Lower lobe of right lung (tissue), 2 donors: Measurements from ENCODE around the gene C4orf33. TPM values are rescaled to one million over a fixed set of nuclear protein-coding genes. Genes with fewer than 3 reads are reported as not detected.
"Not testable (repeated sequence)": the region's sequence is repeated elsewhere in the genome, so short reads cannot be mapped to it uniquely, and the experiment has no call there.

ENCODE experiments used
- ATAC-seq, 2 donors: fragments of 200-7000 bp; cut with Tn5 transposase; one replicate each; pipeline ENCODE4 v1.9.1; 2020 to 2022; ENCODE audit warnings: mild to moderate bottlenecking in 2 of 2, moderate library complexity in 2 of 2
- DNase-seq: peaks from one replicate; pipeline ENCODE4 v3.0.0-alpha.2; 2020
- H3K27ac ChIP-seq: fragments of 200-600 bp; one replicate; pipeline ENCODE4 v1.8.0; 2022
- H3K27me3 ChIP-seq: fragments of 200-600 bp; one replicate; pipeline ENCODE4 v1.8.0; 2022; ENCODE audit warnings: low read depth
- H3K36me3 ChIP-seq: fragments of 200-600 bp; one replicate; pipeline ENCODE4 v1.8.0; 2022; ENCODE audit warnings: mild to moderate bottlenecking
- H3K4me1 ChIP-seq: fragments of 200-600 bp; one replicate; pipeline ENCODE4 v1.8.0; 2022
- H3K4me3 ChIP-seq: fragments of 200-600 bp; one replicate; pipeline ENCODE4 v1.8.0; 2022; ENCODE audit warnings: mild to moderate bottlenecking
- H3K9me3 ChIP-seq: fragments of 200-600 bp; one replicate; pipeline ENCODE4 v1.8.0; 2022
- CTCF ChIP-seq: fragments of 200-600 bp; IDR thresholded peaks from one replicate; pipeline ENCODE4 v1.8.0; 2022; ENCODE audit warnings: antibody characterized with exemption, mild to moderate bottlenecking
- intact Hi-C: fragments of 100-400 bp; cut with DNase I; formaldehyde crosslinking; loops from one replicate; pipeline ENCODE4 v1.11.0; 2022
- total RNA-seq: library from RNA; stranded (reverse); fragmentation: NEBNext Ultra II Directional; extraction: Animal tissue kit (Norgen Biotek cat#: 25700); gene quantifications from one replicate; pipeline ENCODE4 v1.2.1, GENCODE V29; 2021
- donor health status: DM: no; HTN: yes; CAD: no; lungs with severe emphysema.

The C4orf33 gene
- total RNA-seq, 1 donor from 2014 or later: 10.3 TPM

- Histone ChIP-seq H3K4me3 (no peak overlapping the region), H3K36me3 (peaks cover 17% of the 10 kb centered on the region), H3K9me3 (no peaks in the 10 kb centered on the region), H3K27me3 (no peaks in the 10 kb centered on the region), H3K27ac (no peak overlapping the region), H3K4me1 (no peaks in the 10 kb centered on the region)
- ATAC-seq (no peak), DNase-seq (no peak)
- no peak for TF ChIP-seq CTCF
- intact Hi-C loops: no loop called here
These were observed 15.0 kb downstream of the C4orf33 start for GRCh38 chr4:129110931-129111330.

- H3K4me3 ChIP-seq: no peak overlapping the region
- TF ChIP-seq CTCF: no peak
- intact Hi-C loops: no loop called here
- no peak overlapping the region for H3K27ac ChIP-seq
- no peaks in the 10 kb centered on the region for H3K9me3 ChIP-seq
- no peaks in the 10 kb centered on the region for H3K27me3 ChIP-seq
- DNase-seq (no peak), ATAC-seq (no peak)
- peaks cover 17% of the 10 kb centered on the region for H3K36me3 ChIP-seq
- H3K4me1 ChIP-seq: no peaks in the 10 kb centered on the region
These were observed 16.0 kb downstream of the C4orf33 start for GRCh38 chr4:129111919-129112318.

GRCh38 chr4:129113434-129113833, 17.5 kb downstream of the C4orf33 start:
- DNase-seq (no peak), ATAC-seq (no peak)
- H3K27ac ChIP-seq: no peak overlapping the region
- H3K9me3 ChIP-seq: no peaks in the 10 kb centered on the region
- TF ChIP-seq CTCF: no peak
- no peaks in the 10 kb centered on the region for H3K27me3 ChIP-seq
- peaks cover 17% of the 10 kb centered on the region for H3K36me3 ChIP-seq
- no peaks in the 10 kb centered on the region for H3K4me1 ChIP-seq
- H3K4me3 ChIP-seq: no peak overlapping the region
- intact Hi-C loops: no loop called here

- intact Hi-C loops: no loop called here
- no peak for TF ChIP-seq CTCF
- ATAC-seq: no peak
- no peak overlapping the region for H3K27ac ChIP-seq
- H3K4me3 ChIP-seq: no peak overlapping the region
- H3K27me3 ChIP-seq: no peaks in the 10 kb centered on the region
- no peaks in the 10 kb centered on the region for H3K4me1 ChIP-seq
- no peaks in the 10 kb centered on the region for H3K9me3 ChIP-seq
- no peak for DNase-seq
- peaks cover 16% of the 10 kb centered on the region for H3K36me3 ChIP-seq
These were observed 18.0 kb downstream of the C4orf33 start for GRCh38 chr4:129113919-129114318.

GRCh38 chr4:129117705-129118104, 21.8 kb downstream of the C4orf33 start:
- Histone ChIP-seq H3K36me3 (no peaks in the 10 kb centered on the region), H3K4me3 (no peak overlapping the region), H3K9me3 (no peaks in the 10 kb centered on the region), H3K27ac (no peak overlapping the region), H3K27me3 (no peaks in the 10 kb centered on the region), H3K4me1 (no peaks in the 10 kb centered on the region)
- ATAC-seq (no peak), DNase-seq (no peak)
- TF ChIP-seq CTCF: no peak
- intact Hi-C loops: no loop called here

- H3K4me3 ChIP-seq, intact Hi-C loops, H3K9me3 ChIP-seq, ATAC-seq, H3K4me1 ChIP-seq, DNase-seq, H3K27ac ChIP-seq, H3K27me3 ChIP-seq, H3K36me3 ChIP-seq: not testable (repeated sequence)
These were observed 30.7 kb downstream of the C4orf33 start for GRCh38 chr4:129126614-129127013.
